KMS-11 (cell line): ENCODE results near the gene MOB3A.

Experiments used
- H2AFZ ChIP-seq: fragments of 200-600 bp; sonication (generic); 2 replicates; pipeline ENCODE4 v1.6.1; 2016; ENCODE audit warnings: antibody characterized with exemption, mixed run types, low read depth
- H3K27ac ChIP-seq: fragments of 200-600 bp; sonication (generic); 2 replicates; pipeline ENCODE4 v1.6.1; 2016; ENCODE audit warnings: mild to moderate bottlenecking, mixed run types
- H3K27me3 ChIP-seq: fragments of 200-600 bp; sonication (generic); 2 replicates; pipeline ENCODE4 v1.6.1; 2017; ENCODE audit warnings: mild to moderate bottlenecking, low read depth, mixed run types, moderate library complexity; ENCODE audit not compliant: insufficient read depth
- H3K36me3 ChIP-seq: fragments of 200-600 bp; sonication (generic); 2 replicates; pipeline ENCODE4 v1.6.1; 2017; ENCODE audit warnings: mild to moderate bottlenecking, mixed run types; ENCODE audit not compliant: insufficient read depth
- H3K4me1 ChIP-seq: fragments of 200-600 bp; sonication (generic); 2 replicates; pipeline ENCODE4 v1.6.1; 2016; ENCODE audit warnings: mild to moderate bottlenecking, low read depth, mixed run types; ENCODE audit not compliant: poor library complexity, severe bottlenecking
- H3K4me2 ChIP-seq: fragments of 200-600 bp; sonication (generic); 2 replicates; pipeline ENCODE4 v1.7.0; 2016; ENCODE audit warnings: mild to moderate bottlenecking, mixed run types
- H3K4me3 ChIP-seq: fragments of 200-600 bp; sonication (generic); IDR thresholded peaks from 2 replicates; pipeline ENCODE4 v1.6.1; 2017; ENCODE audit warnings: low read depth, low read length, mixed read lengths; ENCODE audit not compliant: insufficient read depth
- H3K79me2 ChIP-seq: fragments of 200-600 bp; sonication (generic); 2 replicates; pipeline ENCODE4 v1.6.1; 2016; ENCODE audit warnings: low read depth, mixed run types; ENCODE audit not compliant: insufficient read depth
- H3K9ac ChIP-seq: fragments of 200-600 bp; sonication (generic); 2 replicates; pipeline ENCODE4 v1.6.1; 2016; ENCODE audit warnings: mild to moderate bottlenecking, mixed run types
- H4K20me1 ChIP-seq: fragments of 200-600 bp; sonication (generic); 2 replicates; pipeline ENCODE4 v1.6.1; 2016; ENCODE audit warnings: mild to moderate bottlenecking, mixed run types; ENCODE audit not compliant: insufficient read depth
- TF ChIP-seq, protein P1 (sequence below): fragments of 200-600 bp; sonication (generic); conservative IDR thresholded peaks from 2 replicates; pipeline ENCODE4 v1.6.1; 2017; ENCODE audit warnings: low read depth, mild to moderate bottlenecking, antibody characterized with exemption, low read length, moderate library complexity, mixed read lengths

Gene MOB3A

DNA sequence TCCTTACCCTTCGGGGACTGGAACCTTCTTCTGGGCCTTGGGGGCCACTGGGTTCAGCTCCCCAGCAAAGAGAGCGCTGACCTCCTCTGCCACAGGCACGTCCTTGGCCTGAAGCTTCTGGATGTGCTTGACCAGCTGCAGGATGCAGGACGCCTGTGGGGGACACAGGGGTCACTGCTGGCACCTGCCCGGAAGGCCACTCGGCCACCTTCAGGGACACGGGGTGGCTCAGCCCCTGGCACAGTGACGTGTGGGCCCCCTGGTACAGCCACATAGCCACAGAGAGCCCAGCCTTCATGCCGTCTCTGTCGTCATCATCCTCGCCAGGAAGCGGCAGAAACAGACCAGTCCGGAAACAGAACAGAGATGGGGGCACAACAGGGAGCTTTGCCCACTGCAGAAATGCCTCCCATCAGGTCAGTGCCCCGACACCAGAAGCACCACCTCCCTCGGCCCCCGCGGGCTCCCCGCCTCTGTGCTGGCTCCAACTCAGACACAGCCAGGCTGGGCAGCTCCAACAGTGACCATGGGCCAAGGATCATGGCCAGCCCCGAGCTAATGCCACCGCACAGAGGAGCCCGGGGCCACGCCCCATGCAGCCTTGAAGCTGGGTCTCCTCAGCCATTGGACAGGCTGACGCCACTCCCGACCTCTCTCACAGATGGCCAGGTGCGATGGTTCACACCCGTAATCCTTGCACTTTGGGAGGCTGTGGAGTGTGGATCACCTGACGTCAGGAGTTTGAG, 21.3 kb upstream of the MOB3A start:
- H3K27me3 ChIP-seq = no peaks in the 10 kb centered on the region
- no peaks in the 10 kb centered on the region for H3K4me1 ChIP-seq
- H3K9ac ChIP-seq = no peak overlapping the region
- peaks cover 3% of the 10 kb centered on the region; the same call in 1 of the 2 replicates for H3K36me3 ChIP-seq
- no peaks in the 10 kb centered on the region for H4K20me1 ChIP-seq
- no peaks in the 10 kb centered on the region for H3K79me2 ChIP-seq
- no peak overlapping the region for H3K27ac ChIP-seq
- H2AFZ ChIP-seq = no peak overlapping the region
- TF ChIP-seq, protein P1, sequence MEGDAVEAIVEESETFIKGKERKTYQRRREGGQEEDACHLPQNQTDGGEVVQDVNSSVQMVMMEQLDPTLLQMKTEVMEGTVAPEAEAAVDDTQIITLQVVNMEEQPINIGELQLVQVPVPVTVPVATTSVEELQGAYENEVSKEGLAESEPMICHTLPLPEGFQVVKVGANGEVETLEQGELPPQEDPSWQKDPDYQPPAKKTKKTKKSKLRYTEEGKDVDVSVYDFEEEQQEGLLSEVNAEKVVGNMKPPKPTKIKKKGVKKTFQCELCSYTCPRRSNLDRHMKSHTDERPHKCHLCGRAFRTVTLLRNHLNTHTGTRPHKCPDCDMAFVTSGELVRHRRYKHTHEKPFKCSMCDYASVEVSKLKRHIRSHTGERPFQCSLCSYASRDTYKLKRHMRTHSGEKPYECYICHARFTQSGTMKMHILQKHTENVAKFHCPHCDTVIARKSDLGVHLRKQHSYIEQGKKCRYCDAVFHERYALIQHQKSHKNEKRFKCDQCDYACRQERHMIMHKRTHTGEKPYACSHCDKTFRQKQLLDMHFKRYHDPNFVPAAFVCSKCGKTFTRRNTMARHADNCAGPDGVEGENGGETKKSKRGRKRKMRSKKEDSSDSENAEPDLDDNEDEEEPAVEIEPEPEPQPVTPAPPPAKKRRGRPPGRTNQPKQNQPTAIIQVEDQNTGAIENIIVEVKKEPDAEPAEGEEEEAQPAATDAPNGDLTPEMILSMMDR = no peak
- H3K4me3 ChIP-seq = no peak overlapping the region
- H3K4me2 ChIP-seq = no peak overlapping the region

DNA sequence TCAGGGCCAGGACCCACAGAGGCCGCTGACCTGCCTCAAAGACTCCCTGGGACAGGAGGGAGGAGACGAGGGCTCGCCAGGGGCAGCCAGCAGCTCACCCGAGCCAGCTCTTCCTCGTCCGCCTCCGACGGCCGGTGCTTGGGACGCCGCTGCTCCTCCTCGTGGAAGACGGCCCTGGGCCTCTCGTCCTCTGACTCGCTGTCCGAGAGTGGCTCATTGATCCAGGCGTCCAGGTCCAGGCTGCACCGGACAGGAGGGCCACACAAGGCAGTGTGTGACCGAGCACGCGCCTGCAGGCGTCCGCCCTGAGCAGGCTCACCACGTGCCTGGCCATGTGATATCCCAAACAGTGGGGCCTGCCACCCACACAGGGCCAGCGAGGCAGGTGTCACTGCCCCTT, 20.4 kb upstream of the MOB3A start:
- Histone ChIP-seq H4K20me1 (no peaks in the 10 kb centered on the region), H3K4me3 (no peak overlapping the region), H2AFZ (no peak overlapping the region), H3K4me1 (no peaks in the 10 kb centered on the region), H3K27ac (no peak overlapping the region), H3K4me2 (no peak overlapping the region), H3K36me3 (peaks cover 4% of the 10 kb centered on the region; the same call in 1 of the 2 replicates), H3K79me2 (no peaks in the 10 kb centered on the region), H3K9ac (no peak overlapping the region), H3K27me3 (no peaks in the 10 kb centered on the region)
- TF ChIP-seq, protein P1 = no peak

DNA sequence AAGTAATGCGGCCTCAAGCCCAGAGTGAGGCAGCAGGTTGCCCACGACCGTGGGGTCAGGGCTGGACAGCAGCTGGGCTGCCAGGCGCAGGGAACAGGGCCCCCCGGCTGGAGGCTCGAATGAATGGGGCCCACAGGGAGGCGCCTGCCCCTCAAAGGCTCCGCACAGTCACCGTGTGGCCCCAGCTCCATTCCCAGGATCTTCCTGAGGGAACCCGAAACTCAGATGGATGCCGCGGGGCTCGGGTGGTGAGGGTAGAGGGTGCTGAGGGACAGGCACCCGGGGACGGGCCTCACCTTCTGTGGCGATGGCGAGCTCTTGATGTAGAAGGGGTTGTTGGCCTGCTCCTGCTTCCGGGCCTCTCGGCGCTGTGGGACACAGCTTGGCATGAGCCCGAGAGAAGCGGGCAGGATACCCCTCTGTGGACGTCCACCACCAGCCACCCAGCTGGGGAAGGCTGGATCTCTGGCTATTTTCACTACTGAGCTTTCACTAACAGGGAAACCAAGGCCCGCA, 19.8 kb upstream of the MOB3A start:
- Histone ChIP-seq H3K4me1 (no peaks in the 10 kb centered on the region), H3K36me3 (peaks cover 9% of the 10 kb centered on the region; the same call in 1 of the 2 replicates), H3K9ac (no peak overlapping the region), H3K27ac (no peak overlapping the region), H3K4me2 (no peak overlapping the region), H3K79me2 (no peaks in the 10 kb centered on the region), H3K4me3 (no peak overlapping the region), H2AFZ (no peak overlapping the region), H3K27me3 (no peaks in the 10 kb centered on the region), H4K20me1 (no peaks in the 10 kb centered on the region)
- TF ChIP-seq, protein P1 = no peak

DNA sequence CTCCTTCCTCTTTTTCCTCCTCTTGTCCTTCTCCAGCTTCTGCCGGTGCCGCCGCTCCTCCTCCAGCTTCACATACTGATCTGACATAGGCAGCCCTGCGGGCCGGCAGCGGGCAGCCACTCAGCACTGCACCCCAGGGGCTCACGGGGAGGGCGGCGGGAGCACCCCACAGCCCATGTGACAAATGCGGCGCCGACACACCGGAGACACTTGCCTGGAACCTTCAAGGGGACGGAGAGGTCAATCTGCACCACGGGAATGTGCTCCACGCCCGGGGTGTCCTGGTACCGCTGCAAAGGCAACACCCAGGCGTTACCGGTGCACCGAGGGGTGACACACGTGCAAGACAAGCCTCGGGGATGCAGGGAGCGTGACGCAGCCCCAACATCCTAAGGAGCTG, 19.2 kb upstream of the MOB3A start:
- Histone ChIP-seq H3K27me3 (no peaks in the 10 kb centered on the region), H3K4me3 (no peak overlapping the region), H2AFZ (no peak overlapping the region), H3K9ac (no peak overlapping the region), H3K27ac (no peak overlapping the region), H3K4me1 (no peaks in the 10 kb centered on the region), H4K20me1 (no peaks in the 10 kb centered on the region), H3K36me3 (peaks cover 10% of the 10 kb centered on the region; the same call in 1 of the 2 replicates), H3K4me2 (no peak overlapping the region), H3K79me2 (no peaks in the 10 kb centered on the region)
- TF ChIP-seq, protein P1 = no peak
